BE2C (cell line): ENCODE data around the gene CCL18. TPM values are rescaled to one million over a fixed set of nuclear protein-coding genes. Genes with fewer than 3 reads are reported as not detected.
"Not testable (repeated sequence)": the region's sequence is repeated elsewhere in the genome, so short reads cannot be mapped to it uniquely, and the experiment has no call there.

Experiments used
- DNase-seq: peaks from one replicate; pipeline ENCODE4 v3.0.0-alpha.2; 2020
- H3K27me3 ChIP-seq: fragments of 250-450 bp; sonication (Bioruptor Pico); 2 replicates; pipeline ENCODE4 v1.5.1; 2020; ENCODE audit warnings: mild to moderate bottlenecking
- H3K36me3 ChIP-seq: fragments of 250-450 bp; sonication (Bioruptor Pico); 2 replicates; pipeline ENCODE4 v1.5.1; 2020; ENCODE audit warnings: mild to moderate bottlenecking
- H3K4me1 ChIP-seq: fragments of 250-450 bp; sonication (Bioruptor Pico); 2 replicates; pipeline ENCODE4 v1.5.1; 2020
- H3K4me3 ChIP-seq: 2 replicates; pipeline ENCODE4 v1.5.1; 2011; ENCODE audit warnings: low read depth, low read length
- H3K9me3 ChIP-seq: fragments of 250-450 bp; sonication (Bioruptor Pico); 2 replicates; pipeline ENCODE4 v1.5.1; 2020
- CTCF ChIP-seq: IDR thresholded peaks from 2 replicates; pipeline ENCODE4 v1.5.1; 2012; ENCODE audit warnings: mild to moderate bottlenecking, low read depth, low read length
- polyA plus RNA-seq: library from polyadenylated mRNA; unstranded; fragments of >200 nt; gene quantifications from one replicate; pipeline ENCODE4 v1.2.1, GENCODE V29; 2012; ENCODE audit warnings: low read depth, missing spikeins; ENCODE audit not compliant: insufficient read length, insufficient read depth

Gene CCL18
- polyA plus RNA-seq, result not detected

GRCh38 chr17:36063786-36064541, at the start of gene CCL18:
Gene CCL18 (plus strand): TSS chr17:36064272. CDS start chr17:36064343, 71 bp downstream.
- no peak for DNase-seq
- H3K4me3 ChIP-seq, result no peak within 1 kb of the TSS
- TF ChIP-seq CTCF, result no peak
- no peaks in the 10 kb centered on the region for H3K9me3 ChIP-seq
- H3K27me3 ChIP-seq, result peaks cover 9% of the 10 kb centered on the region
- H3K4me1 ChIP-seq, result no peaks in the 10 kb centered on the region
- H3K36me3 ChIP-seq, result no peaks in the 10 kb centered on the region

GRCh38 chr17:36014946-36015345, 49.1 kb upstream of the CCL18 start:
- DNase-seq, result no peak
- H3K9me3 ChIP-seq, result no peaks in the 10 kb centered on the region
- TF ChIP-seq CTCF, result no peak

GRCh38 chr17:36015895-36016294, 48.2 kb upstream of the CCL18 start:
- H3K27me3 ChIP-seq, H3K4me1 ChIP-seq, H3K4me3 ChIP-seq, DNase-seq, H3K36me3 ChIP-seq, H3K9me3 ChIP-seq: not testable (repeated sequence)

More at GRCh38 chr17:36014946-36015345, 49.1 kb upstream of the CCL18 start:
- Histone ChIP-seq H3K4me1 (no peaks in the 10 kb centered on the region), H3K27me3 (peaks cover 10% of the 10 kb centered on the region), H3K36me3 (no peaks in the 10 kb centered on the region), H3K4me3 (no peak overlapping the region)

GRCh38 chr17:36016555-36016954, 47.5 kb upstream of the CCL18 start:
- H3K36me3 ChIP-seq, result no peaks in the 10 kb centered on the region
- H3K4me1 ChIP-seq, result no peaks in the 10 kb centered on the region
- no peak for TF ChIP-seq CTCF
- H3K9me3 ChIP-seq, result no peaks in the 10 kb centered on the region
- no peak for DNase-seq
- peaks cover 3% of the 10 kb centered on the region for H3K27me3 ChIP-seq
- H3K4me3 ChIP-seq, result no peak overlapping the region

- Histone ChIP-seq H3K4me3 (no peak within 1 kb of the TSS), H3K36me3 (no peaks in the 10 kb centered on the region), H3K4me1 (no peaks in the 10 kb centered on the region), H3K9me3 (no peaks in the 10 kb centered on the region; the same call in 1 of the 2 replicates), H3K27me3 (peaks cover 6% of the 10 kb centered on the region)
- DNase-seq, result no peak
- no peak for TF ChIP-seq CTCF
Observed at GRCh38 chr17:36017799-36018198, 46.3 kb upstream of the CCL18 start, which contains the start of gene CCL23. Gene CCL23 (minus strand): TSS chr17:36017972. CDS start chr17:36017897, 75 bp downstream.

GRCh38 chr17:36019423-36019822, 44.6 kb upstream of the CCL18 start:
- Histone ChIP-seq H3K4me3 (no peak overlapping the region), H3K36me3 (no peaks in the 10 kb centered on the region), H3K4me1 (no peaks in the 10 kb centered on the region), H3K27me3 (peaks cover 20% of the 10 kb centered on the region), H3K9me3 (no peaks in the 10 kb centered on the region; the same call in 1 of the 2 replicates)
- no peak for TF ChIP-seq CTCF
- DNase-seq, result no peak
